HG03103 (cell line): ENCODE measurements around the gene VAC14.

Experiments used
- ATAC-seq: cut with Tn5 transposase; IDR thresholded peaks from one replicate; pipeline ENCODE4 v1.9.1; 2021; ENCODE audit warnings: low read depth; ENCODE audit not compliant: unreplicated experiment

VAC14 gene

DNA sequence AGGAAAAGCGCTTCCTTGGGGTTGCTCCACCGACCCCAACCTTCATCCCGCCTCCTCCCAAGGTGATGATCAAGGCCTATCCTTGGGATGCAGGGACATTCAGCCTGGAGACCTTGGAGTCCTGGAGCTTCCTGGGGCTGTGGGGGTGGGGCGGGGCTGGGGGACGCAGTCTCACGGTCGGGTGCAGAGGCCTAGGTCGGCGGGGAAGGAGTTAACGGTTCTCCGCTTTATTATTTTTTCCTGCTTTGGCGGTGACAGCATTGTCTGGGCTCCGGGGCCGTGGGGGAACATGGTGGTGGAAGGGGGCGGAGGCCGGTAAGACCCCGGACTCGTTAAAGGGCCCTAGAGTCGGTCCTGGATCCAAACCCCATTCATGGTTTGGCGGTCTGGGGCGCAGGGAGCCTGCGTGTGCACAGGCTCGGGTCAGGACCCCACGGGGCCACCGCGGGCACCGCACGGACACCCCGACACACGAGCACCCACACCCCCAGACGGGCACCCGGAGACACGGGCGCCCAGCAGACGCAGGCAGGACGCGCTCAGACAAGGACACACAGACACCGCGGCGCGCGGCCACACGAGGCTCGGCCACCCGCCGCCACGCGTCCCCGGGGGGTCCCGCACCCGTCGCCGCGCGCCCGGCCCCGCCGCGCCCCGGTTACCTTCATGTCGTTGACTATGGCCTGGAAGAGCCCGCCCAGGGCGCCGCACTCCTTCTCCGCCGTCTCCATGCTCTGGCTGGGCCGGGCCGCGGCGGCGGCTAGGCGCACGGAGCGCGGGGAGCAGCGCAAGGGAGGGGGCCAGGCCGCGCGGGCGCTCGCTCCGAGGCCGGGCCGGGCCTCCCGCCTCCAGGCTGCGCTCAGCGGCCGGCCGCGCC is 115.7 kb downstream of the VAC14 start:
- no peak for ATAC-seq

DNA sequence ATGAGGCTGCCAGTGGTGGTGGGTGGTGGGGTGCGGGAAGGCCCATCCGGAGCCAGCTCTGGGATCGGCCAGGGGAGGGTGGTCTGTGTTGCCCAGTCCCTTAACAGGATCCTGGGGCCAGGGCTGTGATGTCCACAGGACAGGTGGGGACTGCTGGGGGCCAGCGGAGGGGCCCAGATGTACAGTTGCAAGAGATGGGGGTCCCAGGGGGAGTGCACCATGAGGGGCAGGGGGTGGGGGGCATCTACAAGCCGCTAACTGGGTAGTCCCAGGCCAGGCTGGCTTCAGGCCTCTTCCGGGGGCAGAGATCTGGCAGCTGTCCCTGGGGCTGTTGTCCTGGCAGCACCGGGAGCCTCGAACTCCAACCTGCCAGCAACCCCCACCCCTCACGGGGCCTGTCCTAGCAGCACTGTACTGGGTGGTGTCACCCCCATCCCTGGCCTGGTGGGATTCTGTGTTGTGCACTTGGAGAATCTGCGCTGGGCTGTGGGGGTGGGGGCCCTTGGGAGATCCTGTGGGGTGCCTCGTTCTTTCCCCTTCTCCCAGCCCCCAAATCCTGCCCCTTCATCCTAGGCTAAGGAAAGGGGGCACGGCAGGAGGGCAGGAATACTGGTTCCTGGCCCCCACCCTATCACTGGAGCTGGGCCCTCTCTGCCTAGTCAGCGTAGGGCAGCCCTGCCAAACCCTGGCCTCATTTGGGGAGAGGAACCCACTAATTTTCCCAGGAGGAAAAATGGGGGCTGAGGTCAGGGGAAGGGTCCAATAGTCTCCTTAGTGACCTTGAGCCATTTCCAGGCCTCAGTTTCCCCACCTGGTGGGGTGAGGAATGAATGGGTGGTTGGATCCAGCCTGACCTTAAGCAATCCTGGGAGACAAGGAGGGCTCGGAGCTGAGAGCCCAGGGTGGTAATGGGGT is 116.6 kb downstream of the VAC14 start:
- ATAC-seq: no peak

DNA sequence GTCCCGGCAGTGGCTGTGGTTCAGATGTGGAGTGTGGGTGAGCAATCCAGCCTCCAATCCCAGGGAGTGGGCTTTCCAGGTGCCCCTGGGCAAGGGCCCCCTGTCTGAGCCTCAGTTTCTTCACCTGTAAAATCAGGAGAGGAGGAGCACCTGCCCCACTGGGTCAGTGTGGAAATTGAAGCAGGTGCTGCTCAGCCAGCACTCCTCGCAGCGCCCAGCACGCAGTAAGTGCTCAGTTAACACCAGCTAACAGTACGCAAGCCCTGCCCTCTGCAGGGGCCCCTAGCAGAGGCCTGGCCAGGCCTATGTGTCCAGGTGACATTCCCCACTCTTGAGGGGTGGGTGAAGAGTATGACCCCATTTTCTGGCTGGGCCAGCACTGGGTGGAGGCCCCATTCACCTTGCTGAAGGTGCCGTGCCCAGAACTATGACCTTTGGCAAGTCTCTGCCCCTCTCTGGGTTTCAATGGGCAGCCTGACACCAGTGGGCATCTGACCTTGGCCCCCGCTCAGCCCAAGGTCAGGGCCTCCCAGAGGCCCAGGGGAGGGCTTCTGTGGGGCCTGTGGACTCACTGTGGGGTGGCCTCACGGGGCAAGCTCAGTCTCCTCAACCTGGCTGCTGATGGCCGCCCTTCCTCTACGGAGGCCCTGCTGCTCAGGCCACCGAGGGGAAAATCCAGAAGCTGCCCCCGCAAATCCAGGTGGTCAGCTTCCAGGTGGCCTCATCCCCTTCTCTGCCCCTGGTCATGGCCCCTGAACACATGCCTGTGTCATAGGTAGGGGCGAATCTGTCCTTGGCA is 117.6 kb downstream of the VAC14 start:
- no peak for ATAC-seq

DNA sequence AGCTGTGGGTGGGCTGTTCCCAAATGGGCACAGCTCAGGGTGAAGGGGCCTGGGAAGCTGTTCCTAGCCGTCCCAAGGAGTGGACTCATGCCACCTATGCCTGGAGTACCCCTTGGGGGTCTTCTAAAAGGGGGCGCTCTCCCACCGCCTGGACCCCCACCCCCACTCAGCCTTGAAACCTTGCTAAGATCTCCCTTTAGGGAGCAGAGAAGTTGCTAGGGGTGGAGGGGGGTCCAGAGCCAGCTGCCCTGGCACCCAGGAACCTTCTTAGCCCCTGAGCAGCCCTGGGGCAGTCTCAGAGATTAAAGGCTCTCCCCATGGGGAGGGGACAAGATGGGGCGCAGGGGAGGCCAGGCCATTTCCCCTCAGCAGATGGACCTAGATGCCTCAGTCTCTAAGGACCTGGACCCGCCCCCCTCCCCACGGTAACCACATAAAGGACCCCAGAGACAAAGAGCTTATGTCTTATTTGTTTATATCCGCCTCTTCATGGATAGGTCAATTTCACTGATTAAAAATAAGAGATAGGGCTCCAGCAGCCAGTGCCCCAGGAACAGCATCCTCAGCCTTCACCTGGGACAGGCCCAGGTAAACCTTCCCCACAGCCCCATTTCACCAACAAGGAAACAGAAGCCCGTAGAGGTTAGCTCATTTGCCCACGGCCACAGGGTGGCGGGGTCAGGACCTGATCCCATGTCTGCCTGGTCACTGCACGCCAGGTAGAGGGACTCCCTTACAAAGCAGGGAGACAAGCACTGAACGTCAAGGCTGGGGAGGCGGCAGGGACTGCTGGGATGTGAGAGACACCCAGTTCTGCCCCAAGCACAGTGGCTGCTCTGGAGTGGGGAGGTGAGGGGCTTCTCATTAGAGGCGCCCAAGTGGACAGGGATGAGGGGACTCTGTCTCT is 118.5 kb downstream of the VAC14 start:
- no peak for ATAC-seq

DNA sequence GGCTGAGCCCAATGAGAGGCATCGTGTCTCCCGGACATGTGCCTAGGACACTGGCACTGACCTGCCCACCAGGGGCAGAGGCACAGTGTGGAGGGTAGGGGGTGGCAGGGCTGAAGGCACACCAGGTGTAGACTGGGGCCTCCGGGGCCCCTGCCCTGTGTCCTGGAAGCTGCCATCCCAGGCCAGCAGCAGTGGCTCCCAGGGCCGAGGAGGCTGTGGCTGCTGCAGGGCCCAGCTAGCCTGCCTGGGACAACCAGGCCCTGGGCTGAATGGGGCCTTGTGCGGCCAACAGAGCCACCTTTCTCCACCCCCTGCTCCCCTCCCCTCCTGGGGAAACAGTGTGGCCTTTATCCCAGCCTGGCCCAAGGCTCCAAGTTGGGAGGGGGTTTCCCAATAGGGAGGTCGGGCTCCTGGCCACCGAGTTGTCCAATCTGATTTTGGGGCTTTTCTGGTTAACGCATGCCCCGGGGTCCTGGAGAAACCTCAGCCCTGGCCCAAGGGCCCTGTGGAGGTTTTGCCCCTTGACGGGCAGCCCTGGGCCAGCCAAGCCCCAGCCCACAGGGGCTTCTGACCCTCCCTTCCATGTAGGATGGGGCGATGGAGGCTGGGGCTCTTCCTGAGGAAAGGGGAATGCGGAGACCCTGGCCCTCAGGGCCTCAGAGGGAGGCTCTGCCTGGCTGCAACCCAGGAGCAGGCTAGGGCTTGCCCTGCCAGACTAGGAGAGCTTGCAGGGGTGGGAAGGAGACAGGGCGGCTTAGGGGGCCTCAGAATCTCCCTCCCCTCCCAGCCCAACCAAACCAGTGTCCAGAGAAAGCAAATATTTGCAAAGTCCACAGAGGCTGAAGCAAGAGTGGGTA is 119.3 kb downstream of the VAC14 start:
- ATAC-seq: no peak

DNA sequence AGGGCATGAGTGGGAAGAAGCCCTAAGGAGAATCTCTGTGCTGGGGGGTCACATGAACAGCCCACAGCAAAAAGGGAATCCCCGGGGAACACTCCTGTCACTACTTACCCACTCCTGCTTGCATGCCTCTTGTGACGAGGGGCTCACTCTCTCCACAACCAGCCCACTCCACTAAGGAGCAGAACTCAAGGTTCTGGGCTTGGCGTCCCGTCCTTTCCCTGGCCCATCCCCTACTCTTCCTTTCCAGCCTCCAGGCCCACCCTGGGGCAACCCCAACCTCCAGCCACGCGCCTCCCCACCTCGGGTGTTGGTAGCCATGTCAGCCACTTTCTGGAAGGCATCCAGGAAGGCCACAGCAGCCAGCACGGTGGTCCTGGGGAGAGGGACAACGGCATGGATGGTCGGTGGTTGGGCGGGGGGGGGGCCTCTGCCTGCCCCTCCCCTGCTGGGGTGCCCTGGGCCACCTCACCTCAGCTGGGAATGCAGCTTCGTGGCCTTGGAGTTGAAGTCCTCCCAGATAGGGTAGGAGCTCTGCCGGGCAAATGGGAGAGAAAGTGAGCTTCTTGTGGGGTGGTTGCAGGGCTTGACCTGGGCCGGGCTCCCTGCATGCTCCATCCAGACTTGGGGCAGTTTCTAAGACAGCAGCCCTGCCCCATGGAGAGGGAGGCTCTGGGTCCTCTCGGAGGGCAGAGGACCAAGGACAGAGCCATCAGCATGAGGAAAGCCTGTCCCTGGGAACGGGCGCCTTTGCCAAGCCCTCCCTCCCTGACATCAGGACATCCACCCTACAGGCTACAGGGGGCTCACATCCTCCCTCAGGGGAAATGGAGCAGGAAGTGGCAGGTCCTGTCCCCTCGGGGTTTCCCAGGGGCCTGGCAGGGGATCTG is 120.2 kb downstream of the VAC14 start:
- ATAC-seq: no peak

DNA sequence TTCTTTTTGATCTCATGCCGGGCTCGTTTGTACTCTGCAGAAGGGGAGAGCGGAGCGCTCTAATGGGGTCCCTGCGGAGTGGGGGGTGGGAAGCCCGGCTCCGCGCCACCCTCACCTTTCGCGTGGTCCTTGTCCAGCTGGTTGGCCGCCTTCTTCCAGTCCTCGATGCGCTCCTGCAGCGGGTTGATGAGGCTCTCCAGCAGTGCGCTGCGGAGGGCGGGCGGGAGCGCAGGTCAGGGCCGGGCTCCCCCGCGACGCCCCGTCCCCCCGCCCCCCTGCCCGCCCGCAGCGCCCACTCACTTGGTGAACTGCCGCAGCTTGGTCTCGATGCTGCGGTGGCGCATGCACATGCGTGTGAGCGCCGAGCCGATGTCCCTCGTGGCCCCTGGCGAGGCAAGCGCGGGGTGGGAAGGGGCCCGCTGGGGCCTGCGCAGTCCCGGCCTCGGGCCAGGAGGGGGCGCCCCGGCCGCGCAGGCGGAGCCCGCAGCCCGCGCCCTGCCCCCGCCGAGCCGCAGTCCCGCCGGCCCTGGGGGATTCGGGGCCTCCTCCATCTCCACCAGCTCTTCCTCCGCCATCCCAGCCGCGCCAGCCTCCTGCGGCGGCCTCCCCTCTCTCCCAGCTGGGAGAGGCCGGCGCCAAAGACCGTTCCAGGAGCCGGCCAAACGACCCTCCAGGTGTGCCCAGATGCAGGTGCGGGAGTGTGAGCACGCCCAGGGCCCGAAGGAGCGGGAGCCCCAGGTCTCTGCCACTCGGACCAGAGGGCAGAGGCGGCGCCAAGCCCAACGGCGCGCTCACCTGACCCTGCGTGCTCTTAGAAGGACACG is 121.1 kb downstream of the VAC14 start:
- no peak for ATAC-seq

DNA sequence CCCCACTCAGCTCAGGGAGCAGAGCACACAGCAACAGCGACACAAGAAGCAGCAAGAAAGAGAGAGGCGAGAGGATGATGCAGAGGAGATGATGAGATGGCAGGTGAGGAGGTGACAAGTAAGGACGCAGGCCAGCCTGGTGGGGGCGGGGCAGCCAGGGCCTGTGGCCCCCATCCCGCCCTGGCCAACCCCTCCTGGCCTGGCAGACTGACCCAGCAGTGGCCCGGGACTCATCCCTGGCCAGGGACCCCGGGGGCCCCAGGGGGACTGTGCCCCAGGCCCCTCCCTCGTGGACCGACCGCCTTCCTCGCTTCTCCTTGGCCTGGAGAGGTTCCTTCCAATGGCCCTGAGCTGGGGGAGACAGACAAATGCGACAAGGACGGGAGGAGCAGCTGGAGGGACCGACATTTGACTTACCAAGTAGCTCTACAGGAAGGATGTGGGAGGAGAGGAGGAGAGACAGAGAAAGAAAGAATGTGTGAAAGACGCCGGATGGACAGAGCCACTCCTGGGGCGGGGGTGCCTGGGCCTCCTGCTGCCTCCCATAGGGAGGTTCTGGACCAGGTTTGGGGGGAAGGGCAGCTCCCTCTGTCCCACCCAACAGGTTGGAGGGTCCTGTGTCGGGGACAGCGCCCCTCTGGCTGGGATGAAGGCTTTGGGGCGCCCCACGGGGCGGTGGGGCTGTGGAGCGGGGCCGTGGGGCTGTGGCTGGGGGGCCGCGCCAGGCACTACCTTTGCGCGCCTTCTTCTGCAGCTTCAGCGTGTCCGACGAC is 121.9 kb downstream of the VAC14 start:
- no peak for ATAC-seq

DNA sequence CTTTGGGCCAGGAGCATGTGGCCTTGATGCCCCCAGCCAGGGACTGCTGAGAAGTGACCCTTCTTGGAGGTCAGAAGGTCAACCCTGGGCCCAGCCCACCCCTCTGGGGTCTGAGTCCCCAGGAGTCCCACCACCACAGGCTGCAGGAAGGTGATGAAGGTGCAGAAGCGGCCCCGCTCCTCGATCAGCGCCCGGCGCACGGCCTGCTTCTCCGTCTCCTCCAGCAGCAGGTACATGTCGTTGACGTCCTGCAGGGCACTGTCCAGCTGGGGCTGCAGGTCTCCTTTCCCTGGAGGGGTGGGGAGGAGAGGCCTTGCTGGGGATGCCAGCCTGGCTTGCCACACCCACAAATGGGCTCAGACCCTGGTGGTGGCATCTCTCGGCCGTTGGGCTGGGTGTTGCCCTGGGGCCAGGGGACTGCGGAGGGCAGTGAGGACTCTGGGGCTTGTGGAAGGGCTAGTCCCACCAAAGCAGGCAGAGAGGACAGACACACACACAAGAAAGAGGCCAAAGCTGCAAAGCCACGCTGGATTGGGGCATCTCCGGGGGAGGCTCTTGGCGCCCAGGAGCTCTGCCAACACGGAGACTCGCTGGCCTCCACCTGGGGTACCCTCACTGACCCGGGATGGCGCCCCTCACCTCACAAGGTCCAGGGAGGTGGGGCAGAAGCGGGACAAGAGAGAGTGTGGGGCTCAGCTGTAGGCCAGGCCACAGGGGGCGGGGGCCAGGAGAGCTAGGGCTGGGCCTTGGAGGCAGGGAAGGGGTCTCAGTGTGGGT is 122.6 kb downstream of the VAC14 start:
- no peak for ATAC-seq

DNA sequence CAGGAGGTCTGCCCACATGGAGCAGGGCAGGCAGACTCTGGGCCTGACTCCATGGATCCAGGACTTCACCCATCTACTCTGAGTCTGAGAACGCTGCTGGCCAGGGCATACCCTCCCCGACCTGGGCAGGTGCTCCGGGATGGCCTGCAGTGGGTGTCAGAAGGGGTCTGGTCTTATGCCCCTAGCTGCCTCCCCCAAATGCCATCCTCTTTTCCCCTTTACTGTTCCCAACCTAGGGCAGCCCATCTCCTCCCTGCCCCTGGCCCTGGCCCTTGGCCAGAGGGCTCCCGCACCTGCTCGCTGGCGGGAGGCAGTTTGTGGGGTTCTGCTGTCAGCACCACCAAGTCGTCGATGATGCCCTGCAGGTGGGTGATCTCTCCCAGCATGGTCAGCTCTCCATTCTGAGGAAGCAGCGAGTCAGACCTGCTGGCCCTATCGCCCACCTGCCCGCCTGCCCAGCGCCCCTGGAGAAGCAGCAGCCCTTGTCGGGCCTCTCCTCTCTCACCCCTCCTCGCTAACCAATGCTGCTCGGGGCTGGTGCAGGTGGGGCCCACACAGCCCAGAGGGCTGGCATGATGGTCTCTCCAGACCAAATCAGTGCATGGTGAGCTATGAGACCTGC is 123.3 kb downstream of the VAC14 start:
- ATAC-seq: no peak

DNA sequence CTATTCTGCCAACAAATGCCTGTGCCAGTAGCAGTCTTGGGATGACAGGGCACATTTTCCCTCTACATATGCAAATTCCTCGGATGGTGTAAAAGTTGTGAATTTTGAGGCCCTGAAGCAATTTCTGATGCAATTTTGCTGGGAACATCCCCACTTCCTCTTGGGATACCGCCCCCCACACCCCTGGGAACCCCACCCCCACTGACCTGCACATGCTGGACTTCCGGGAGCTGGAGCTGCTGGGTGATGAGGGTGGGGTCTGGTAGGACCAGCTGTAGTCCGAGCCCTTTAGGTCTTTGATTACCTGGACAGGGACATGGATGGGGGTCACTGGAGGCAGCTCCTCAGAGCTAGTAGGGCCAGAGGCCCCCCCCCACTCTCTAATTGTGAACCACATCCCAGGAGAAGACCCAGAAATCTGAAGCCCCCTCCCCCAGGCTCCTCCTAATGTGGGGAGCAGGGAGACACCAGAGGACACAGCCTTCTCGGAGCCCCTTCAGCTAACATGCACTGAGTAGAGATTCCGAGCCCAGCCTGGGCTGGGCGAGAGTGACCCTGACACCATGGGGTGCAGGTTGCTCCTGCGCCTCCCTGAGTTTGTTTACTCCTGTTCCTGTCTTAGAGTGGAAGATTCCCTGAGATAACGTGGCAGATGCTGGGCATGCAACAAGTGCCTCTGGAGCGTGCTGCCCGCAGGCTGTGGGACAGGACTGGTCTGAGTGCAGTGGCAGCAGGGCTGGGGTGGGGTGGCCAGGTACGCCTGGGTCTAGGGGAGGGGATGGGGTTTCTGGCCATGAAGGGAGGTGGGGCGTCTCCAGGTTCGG is 124.1 kb downstream of the VAC14 start:
- no peak for ATAC-seq

DNA sequence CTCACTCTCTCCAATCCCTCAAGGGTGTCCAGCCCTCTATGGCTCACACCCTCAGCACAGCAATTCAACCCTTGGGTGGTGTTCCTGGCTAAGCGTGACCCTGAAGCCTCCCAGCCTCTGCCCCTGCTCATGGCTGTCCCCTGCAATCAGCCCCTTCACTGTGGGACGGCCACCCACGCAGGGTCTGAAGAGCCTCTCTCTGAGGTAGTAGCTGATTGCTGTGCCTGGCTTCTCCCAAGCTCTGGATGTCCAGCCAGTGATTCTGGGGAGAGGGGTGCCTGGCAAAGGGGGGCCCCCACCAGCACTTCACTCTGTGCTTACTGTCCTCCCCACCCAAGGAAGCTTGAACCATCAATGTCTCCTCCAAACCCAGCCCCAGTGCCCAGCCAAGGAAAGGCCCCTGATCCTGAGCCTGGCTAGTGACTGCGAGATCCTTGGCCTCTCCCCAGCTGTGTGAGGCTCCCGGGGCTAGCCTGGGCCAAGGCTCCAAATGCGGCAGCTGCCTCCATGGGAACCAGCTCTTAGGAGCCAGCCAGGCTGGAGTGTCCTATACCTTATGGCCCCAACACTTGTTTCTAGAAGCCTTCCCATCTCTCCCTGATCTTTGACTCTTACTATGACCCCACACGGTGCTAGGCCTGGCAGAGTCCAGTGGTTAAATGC is 125.0 kb downstream of the VAC14 start:
- no peak for ATAC-seq

DNA sequence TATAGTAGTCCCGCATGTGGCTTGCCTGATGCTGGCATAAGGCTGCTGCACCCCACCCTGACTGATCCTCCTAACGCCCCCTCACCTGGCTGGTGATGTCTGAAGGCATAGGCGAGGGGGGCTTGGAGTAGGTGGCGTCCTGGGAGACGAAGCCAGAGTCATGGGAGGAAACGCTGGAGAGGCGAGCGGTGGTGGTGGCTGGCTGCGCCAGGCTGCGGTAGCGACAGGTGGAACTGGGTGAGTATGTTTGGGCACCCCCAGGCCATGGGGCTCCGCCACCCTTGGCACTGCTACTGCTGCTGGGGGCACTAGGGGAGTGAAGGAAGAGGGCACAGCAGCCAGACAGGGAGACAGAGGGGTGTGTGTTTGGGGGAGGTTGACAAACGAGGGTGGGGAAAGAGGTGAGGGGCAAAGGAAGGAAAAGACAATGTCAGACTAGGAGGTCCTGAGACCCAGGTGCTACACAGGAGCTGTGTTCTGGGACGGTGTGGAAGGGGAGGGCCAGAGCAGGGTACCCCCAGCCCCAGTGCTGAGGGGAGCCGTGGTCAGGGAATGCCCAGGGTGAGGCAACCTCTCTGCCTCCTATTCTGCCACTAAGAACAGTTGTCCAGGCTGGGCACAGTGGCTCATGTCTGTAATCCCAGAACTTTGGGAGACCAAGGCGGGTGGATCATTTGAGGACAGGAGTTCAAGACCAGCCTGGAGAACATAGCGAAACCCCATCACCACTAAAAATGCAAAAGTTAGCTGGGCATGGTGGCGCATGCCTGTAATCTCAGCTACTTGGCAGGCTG is 126.5 kb downstream of the VAC14 start:
- ATAC-seq: no peak
